Peyer's patch (tissue), 4 donors: ENCODE data around the gene BET1L.

Experiments used
- CTCF ChIP-seq, 6 experiments: fragments of 450-650 bp in 4 of 6; fragments of 200-600 bp in 2 of 6; sonication (generic) in 1 of 6; IDR thresholded peaks; one replicate each; pipeline ENCODE4 v1.5.1; 2017 to 2019; ENCODE audit warnings: antibody characterized with exemption in 6 of 6, mild to moderate bottlenecking in 3 of 6, moderate library complexity in 1 of 6
- POLR2A ChIP-seq, 2 donors: fragments of 450-650 bp; IDR thresholded peaks; one replicate each; pipeline ENCODE4 v1.5.1; 2017; ENCODE audit warnings: antibody characterized with exemption in 2 of 2, mild to moderate bottlenecking in 2 of 2, moderate library complexity in 2 of 2

DNA sequence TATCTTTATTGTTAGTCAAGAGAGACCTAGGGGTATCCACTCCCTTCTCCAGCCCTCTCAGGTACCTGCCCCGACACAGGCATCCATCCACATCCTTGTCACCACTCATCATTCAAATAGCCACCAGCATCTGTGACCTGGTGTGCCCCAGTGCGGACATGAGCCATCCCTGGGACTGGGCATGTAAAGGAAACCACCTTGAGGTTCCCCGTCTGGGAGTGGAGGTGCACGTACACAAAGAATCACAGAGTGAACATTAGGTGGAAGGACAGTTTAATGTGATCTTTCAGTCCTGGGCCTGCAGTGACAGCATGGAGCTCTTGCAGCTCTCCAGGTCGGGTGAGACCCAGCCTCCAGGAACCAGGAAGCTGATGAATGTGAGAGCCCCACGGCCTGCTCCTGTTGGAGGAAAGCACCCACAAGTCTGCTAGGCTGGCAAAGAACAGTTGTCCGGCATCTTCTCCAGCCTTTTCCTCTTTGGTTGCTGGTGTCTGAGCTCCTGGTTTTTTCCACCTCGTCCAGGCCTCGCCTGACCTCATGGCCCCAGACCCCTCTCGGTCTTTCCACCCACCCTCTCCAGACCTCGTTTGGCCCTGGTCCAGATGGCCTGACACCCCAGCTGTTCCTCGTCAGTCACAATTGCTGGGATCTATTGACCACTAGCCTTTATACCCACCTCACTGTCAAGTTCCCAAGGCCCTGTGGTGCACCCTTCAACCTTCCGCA, 46.1 kb upstream of the BET1L start:
- no peak for TF ChIP-seq CTCF (IDR thresholded peaks at IDR 0.05)
- no peak for TF ChIP-seq POLR2A (IDR thresholded peaks at IDR 0.05)
